HepG2 (cell line): ENCODE results near the gene PLA2G4A.

Experiments
- ATF2 ChIP-seq: sonication (generic); formaldehyde crosslinking; IDR thresholded peaks from 2 replicates; pipeline ENCODE4 v1.4.0; 2020; ENCODE audit warnings: missing genetic modification reagents
- EZH2 ChIP-seq: conservative IDR thresholded peaks from 2 replicates; pipeline ENCODE4 v1.6.1; 2012; ENCODE audit warnings: mild to moderate bottlenecking, low read depth, low read length, moderate library complexity
- FOXJ3 ChIP-seq: sonication (generic); formaldehyde crosslinking; IDR thresholded peaks from 2 replicates; pipeline ENCODE4 v1.4.0; 2020; ENCODE audit warnings: missing genetic modification reagents, mild to moderate bottlenecking, borderline replicate concordance
- MAZ ChIP-seq, 2 experiments: sonication (generic) in 1 of 2; formaldehyde crosslinking in 1 of 2; IDR thresholded peaks; 2 replicates each; pipeline versions ENCODE4 v1.5.0 to v1.6.1; 2012 to 2020; ENCODE audit warnings: low read depth in 2 of 2, mild to moderate bottlenecking in 2 of 2, borderline replicate concordance in 1 of 2, improper control_type of control experiment in 1 of 2, low read length in 1 of 2, missing genetic modification reagents in 1 of 2, moderate library complexity in 1 of 2
- PAF1 ChIP-seq: IDR thresholded peaks from 2 replicates; pipeline ENCODE4 v1.6.1; 2016; ENCODE audit warnings: missing genetic modification reagents, missing compliant biosample characterization
- TF ChIP-seq, protein P1 (sequence below): sonication (generic); formaldehyde crosslinking; IDR thresholded peaks from 2 replicates; pipeline ENCODE4 v1.5.1; 2020; ENCODE audit warnings: mild to moderate bottlenecking, missing genetic modification reagents, moderate library complexity

DNA sequence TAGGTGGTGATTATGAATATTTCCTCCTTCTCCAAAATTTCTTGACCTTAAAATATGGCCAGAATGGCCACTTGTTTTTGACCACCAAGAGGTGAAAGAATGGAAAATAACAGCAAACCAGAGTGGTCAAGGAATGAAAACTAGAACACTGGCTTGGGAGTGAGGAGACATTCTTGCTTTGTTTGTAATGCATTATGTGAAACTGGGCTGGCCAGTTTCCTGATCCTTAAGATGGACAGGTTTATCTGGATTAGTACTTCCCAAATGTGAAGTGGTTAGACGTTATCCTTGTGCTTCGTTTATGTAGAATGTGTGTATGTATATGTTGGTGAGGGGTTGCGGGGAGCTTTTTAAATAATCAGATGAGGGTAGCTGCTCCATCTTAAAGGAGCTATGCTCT, 12.8 kb downstream of the PLA2G4A start:
- TF ChIP-seq EZH2 = no peak
- TF ChIP-seq MAZ (IDR thresholded peaks at IDR 0.05; ENCODE audit: borderline replicate concordance, low read depth, low read length) = no peak
- TF ChIP-seq MAZ (CRISPR knock-in tag; IDR thresholded peaks at IDR 0.05; ENCODE audit: low read depth) = no peak
- TF ChIP-seq, protein P1, sequence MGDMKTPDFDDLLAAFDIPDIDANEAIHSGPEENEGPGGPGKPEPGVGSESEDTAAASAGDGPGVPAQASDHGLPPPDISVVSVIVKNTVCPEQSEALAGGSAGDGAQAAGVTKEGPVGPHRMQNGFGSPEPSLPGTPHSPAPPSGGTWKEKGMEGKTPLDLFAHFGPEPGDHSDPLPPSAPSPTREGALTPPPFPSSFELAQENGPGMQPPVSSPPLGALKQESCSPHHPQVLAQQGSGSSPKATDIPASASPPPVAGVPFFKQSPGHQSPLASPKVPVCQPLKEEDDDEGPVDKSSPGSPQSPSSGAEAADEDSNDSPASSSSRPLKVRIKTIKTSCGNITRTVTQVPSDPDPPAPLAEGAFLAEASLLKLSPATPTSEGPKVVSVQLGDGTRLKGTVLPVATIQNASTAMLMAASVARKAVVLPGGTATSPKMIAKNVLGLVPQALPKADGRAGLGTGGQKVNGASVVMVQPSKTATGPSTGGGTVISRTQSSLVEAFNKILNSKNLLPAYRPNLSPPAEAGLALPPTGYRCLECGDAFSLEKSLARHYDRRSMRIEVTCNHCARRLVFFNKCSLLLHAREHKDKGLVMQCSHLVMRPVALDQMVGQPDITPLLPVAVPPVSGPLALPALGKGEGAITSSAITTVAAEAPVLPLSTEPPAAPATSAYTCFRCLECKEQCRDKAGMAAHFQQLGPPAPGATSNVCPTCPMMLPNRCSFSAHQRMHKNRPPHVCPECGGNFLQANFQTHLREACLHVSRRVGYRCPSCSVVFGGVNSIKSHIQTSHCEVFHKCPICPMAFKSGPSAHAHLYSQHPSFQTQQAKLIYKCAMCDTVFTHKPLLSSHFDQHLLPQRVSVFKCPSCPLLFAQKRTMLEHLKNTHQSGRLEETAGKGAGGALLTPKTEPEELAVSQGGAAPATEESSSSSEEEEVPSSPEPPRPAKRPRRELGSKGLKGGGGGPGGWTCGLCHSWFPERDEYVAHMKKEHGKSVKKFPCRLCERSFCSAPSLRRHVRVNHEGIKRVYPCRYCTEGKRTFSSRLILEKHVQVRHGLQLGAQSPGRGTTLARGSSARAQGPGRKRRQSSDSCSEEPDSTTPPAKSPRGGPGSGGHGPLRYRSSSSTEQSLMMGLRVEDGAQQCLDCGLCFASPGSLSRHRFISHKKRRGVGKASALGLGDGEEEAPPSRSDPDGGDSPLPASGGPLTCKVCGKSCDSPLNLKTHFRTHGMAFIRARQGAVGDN = no peak
- TF ChIP-seq PAF1 = no peak
- no peak for TF ChIP-seq ATF2 (CRISPR knock-in tag)
- no peak for TF ChIP-seq FOXJ3 (CRISPR knock-in tag)
